HK-2 (cell line): ENCODE measurements around the gene KMT2C.

Experiments used
- DNase-seq: peaks from one replicate; pipeline ENCODE4 v3.0.0-alpha.2; 2018; ENCODE audit not compliant: unreplicated experiment

The KMT2C gene

GRCh38 chr7:152140067-152140466, 295.7 kb downstream of the KMT2C start:
- no peak for DNase-seq

GRCh38 chr7:152137476-152138025, 298.3 kb downstream of the KMT2C start:
- DNase-seq, result no peak

- DNase-seq, result no peak
Measured at GRCh38 chr7:152136686-152137085, 299.1 kb downstream of the KMT2C start.

- DNase-seq, result no peak
Measured at GRCh38 chr7:152133804-152134203, 302.0 kb downstream of the KMT2C start.

GRCh38 chr7:152132812-152133211, 303.0 kb downstream of the KMT2C start:
- DNase-seq, result no peak

GRCh38 chr7:152131981-152132494, 303.8 kb downstream of the KMT2C start:
- no peak for DNase-seq

GRCh38 chr7:152130658-152131590, 304.9 kb downstream of the KMT2C start:
- DNase-seq, result no peak

GRCh38 chr7:152129682-152130081, 306.1 kb downstream of the KMT2C start:
- DNase-seq, result no peak

GRCh38 chr7:152128741-152129461, 306.9 kb downstream of the KMT2C start:
- no peak for DNase-seq

GRCh38 chr7:152128252-152128651, 307.6 kb downstream of the KMT2C start:
- DNase-seq, result no peak

GRCh38 chr7:152127229-152127628, 308.6 kb downstream of the KMT2C start:
- no peak for DNase-seq

- no peak for DNase-seq
Measured at GRCh38 chr7:152126741-152127140, 309.1 kb downstream of the KMT2C start.

- no peak for DNase-seq
Measured at GRCh38 chr7:152122540-152122939, 313.3 kb downstream of the KMT2C start.

GRCh38 chr7:152121432-152121831, 314.4 kb downstream of the KMT2C start:
- no peak for DNase-seq

GRCh38 chr7:152120776-152121175, 315.0 kb downstream of the KMT2C start:
- no peak for DNase-seq

- DNase-seq, result no peak
Measured at GRCh38 chr7:152120210-152120609, 315.6 kb downstream of the KMT2C start.

GRCh38 chr7:152117356-152117755, 318.4 kb downstream of the KMT2C start:
- no peak for DNase-seq

- no peak for DNase-seq
Measured at GRCh38 chr7:152115021-152115718, 320.6 kb downstream of the KMT2C start.

GRCh38 chr7:152112829-152113228, 323.0 kb downstream of the KMT2C start:
- no peak for DNase-seq

- DNase-seq, result no peak
Measured at GRCh38 chr7:152108359-152108758, 327.4 kb downstream of the KMT2C start.

GRCh38 chr7:152107945-152108344, 327.9 kb downstream of the KMT2C start:
- no peak for DNase-seq

GRCh38 chr7:152106990-152107389, 328.8 kb downstream of the KMT2C start:
- DNase-seq, result no peak
